Panc1 (cell line): ENCODE data around the gene B3GALT5. TPM values are rescaled to one million over a fixed set of nuclear protein-coding genes. Genes with fewer than 3 reads are reported as not detected.

Experiments
- ATAC-seq: fragments of 200-7000 bp; cut with Tn5 transposase; 2 replicates; pipeline ENCODE4 v1.9.1; 2020; ENCODE audit warnings: mild to moderate bottlenecking, moderate library complexity
- BruUV-seq: library from RNA; stranded (reverse); fragments of 400-500 nt; replicated peaks from 2 replicates; lab custom pipeline; 2021; lab: Mats Ljungman, UMichigan
- CTCF ChIA-PET: fragments of 300-600 bp; sonication (Branson Sonifier 250); formaldehyde crosslinking; loops from one replicate; lab custom pipeline; 2022; ENCODE audit warnings: antibody characterized with exemption; lab: Charles Lee
- POLR2A ChIA-PET: fragments of 300-600 bp; sonication (Branson Sonifier 250); formaldehyde crosslinking; loops from one replicate; lab custom pipeline; 2022; ENCODE audit warnings: antibody characterized with exemption; lab: Charles Lee
- DNase-seq: peaks from one replicate; pipeline ENCODE4 v3.0.0-alpha.2; 2010; ENCODE audit warnings: low read depth, low spot score
- H3K27ac ChIP-seq: 2 replicates; pipeline ENCODE4 v1.5.1; 2011; ENCODE audit warnings: mild to moderate bottlenecking, low read length, inconsistent platforms
- H3K27me3 ChIP-seq: fragments of 200-500 bp; sonication (Bioruptor generic); 2 replicates; pipeline ENCODE4 v1.6.0; 2014; ENCODE audit warnings: low read length, inconsistent platforms; ENCODE audit not compliant: control insufficient read depth, insufficient read depth
- H3K36me3 ChIP-seq: fragments of 200-500 bp; sonication (Bioruptor generic); 2 replicates; pipeline ENCODE4 v1.5.1; 2014; ENCODE audit warnings: inconsistent platforms, mild to moderate bottlenecking, low read length, moderate library complexity; ENCODE audit not compliant: control insufficient read depth, insufficient read depth
- H3K4me1 ChIP-seq: 2 replicates; pipeline ENCODE4 v1.5.1; 2011; ENCODE audit warnings: inconsistent platforms, mild to moderate bottlenecking, low read length, moderate library complexity; ENCODE audit not compliant: control insufficient read depth, insufficient read depth
- H3K4me3 ChIP-seq, 2 experiments: 2 replicates each; pipeline ENCODE4 v1.5.1; 2011 to 2012; ENCODE audit warnings: low read depth in 2 of 2, low read length in 2 of 2, mild to moderate bottlenecking in 2 of 2, inconsistent platforms in 1 of 2, moderate library complexity in 1 of 2
- H3K9me3 ChIP-seq: fragments of 200-500 bp; sonication (Bioruptor generic); 2 replicates; pipeline ENCODE4 v1.5.1; 2014; ENCODE audit warnings: low read depth, mild to moderate bottlenecking, inconsistent platforms, low read length, moderate library complexity; ENCODE audit not compliant: control insufficient read depth, insufficient read depth
- CTCF ChIP-seq: fragments of 450-650 bp; IDR thresholded peaks from 2 replicates; pipeline ENCODE4 v1.5.1; 2017; ENCODE audit warnings: mild to moderate bottlenecking
- POLR2AphosphoS5 ChIP-seq: IDR thresholded peaks from 2 replicates; pipeline ENCODE4 v1.6.1; 2012; ENCODE audit warnings: mild to moderate bottlenecking, low read depth, low read length, moderate library complexity
- REST ChIP-seq, 2 experiments: IDR thresholded peaks; 2 replicates each; pipeline ENCODE4 v1.6.1; 2011 to 2012; ENCODE audit warnings: low read depth in 2 of 2, control low read depth in 1 of 2, low read length in 1 of 2, mild to moderate bottlenecking in 1 of 2, moderate library complexity in 1 of 2; ENCODE audit not compliant: insufficient read depth in 1 of 2
- SIN3A ChIP-seq: IDR thresholded peaks from 2 replicates; pipeline ENCODE4 v1.6.1; 2012; ENCODE audit warnings: low read depth, mild to moderate bottlenecking, low read length, moderate library complexity, borderline replicate concordance; ENCODE audit not compliant: insufficient read depth
- TCF7L2 ChIP-seq: IDR thresholded peaks from 2 replicates; pipeline ENCODE4 v1.6.1; 2011; ENCODE audit warnings: mild to moderate bottlenecking, low read depth, low read length, inconsistent platforms
- in situ Hi-C: cut with HindIII; loops from 2 replicates; pipeline ENCODE4 v1.10.0; 2016; ENCODE audit warnings: low sequenced_read_pairs, low pct_unique_long_range_greater_than_20kb
- intact Hi-C: fragments of 100-400 bp; cut with micrococcal nuclease; formaldehyde crosslinking; loops from one replicate; pipeline ENCODE4 v1.10.0; 2022; ENCODE audit not compliant: unreplicated experiment
- total RNA-seq: library from RNA; stranded (reverse); gene quantifications from one replicate; pipeline ENCODE4 v1.2.1, GENCODE V29; 2021; ENCODE audit not compliant: unreplicated experiment

The B3GALT5 gene
- total RNA-seq, 1 experiment from 2014 or later, result 0.10 TPM

- TF ChIP-seq REST (IDR thresholded peaks at IDR 0.05; ENCODE audit: insufficient read depth in 1 of 2, low read depth in 2 of 2, low read length in 1 of 2), result no peak
- TF ChIP-seq TCF7L2, result no peak
- TF ChIP-seq SIN3A, result no peak
- no peak for TF ChIP-seq POLR2AphosphoS5
- TF ChIP-seq CTCF, result no peak
- H3K4me3 ChIP-seq, result no peak overlapping the region
- POLR2A ChIA-PET, result no interaction called here
- no TSS peak for BruUV-seq
- H3K27ac ChIP-seq, result no peak overlapping the region
- DNase-seq, result no peak
- H3K27me3 ChIP-seq, result no peaks in the 10 kb centered on the region
- no peak for ATAC-seq
- H3K4me1 ChIP-seq, result no peaks in the 10 kb centered on the region
- CTCF ChIA-PET, result no interaction called here
- no peaks in the 10 kb centered on the region for H3K36me3 ChIP-seq
- in situ Hi-C loops, result no loop called here
- intact Hi-C loops, result no loop called here
- H3K9me3 ChIP-seq, result no peaks in the 10 kb centered on the region
These were observed 37.0 kb upstream of the B3GALT5 start for GRCh38 chr21:39575775-39576174.

GRCh38 chr21:39576518-39577128 is 36.1 kb upstream of the B3GALT5 start:
- Histone ChIP-seq H3K4me1 (no peaks in the 10 kb centered on the region), H3K36me3 (no peaks in the 10 kb centered on the region), H3K4me3 (no peak overlapping the region), H3K27me3 (no peaks in the 10 kb centered on the region), H3K27ac (no peak overlapping the region), H3K9me3 (no peaks in the 10 kb centered on the region)
- BruUV-seq, result no TSS peak
- in situ Hi-C loops, result no loop called here
- intact Hi-C loops, result no loop called here
- CTCF ChIA-PET, result no interaction called here
- TF ChIP-seq TCF7L2, result no peak
- TF ChIP-seq POLR2AphosphoS5, result no peak
- no peak for TF ChIP-seq CTCF
- TF ChIP-seq REST (IDR thresholded peaks at IDR 0.05; ENCODE audit: insufficient read depth in 1 of 2, low read depth in 2 of 2, low read length in 1 of 2), result no peak
- TF ChIP-seq SIN3A, result no peak
- no peak for ATAC-seq
- POLR2A ChIA-PET, result no interaction called here
- DNase-seq, result no peak
